HEK293 (cell line): ENCODE measurements around the gene RPL22.

Source experiments
- ZNF324 ChIP-seq: fragments of 450-650 bp; formaldehyde crosslinking; IDR thresholded peaks from 2 replicates; pipeline ENCODE4 v1.5.1; 2016; ENCODE audit warnings: missing biosample characterization, missing genetic modification characterization
- ZNF768 ChIP-seq: fragments of 450-650 bp; formaldehyde crosslinking; IDR thresholded peaks from 2 replicates; pipeline ENCODE4 v1.5.1; 2018; ENCODE audit warnings: missing biosample characterization, mild to moderate bottlenecking, missing genetic modification characterization
- TF ChIP-seq, protein P1 (sequence below): fragments of 450-650 bp; formaldehyde crosslinking; IDR thresholded peaks from 2 replicates; pipeline ENCODE4 v1.5.1; 2016; ENCODE audit warnings: missing biosample characterization, missing genetic modification characterization

GRCh38 chr1:6136516-6137220 is 62.7 kb downstream of the RPL22 start:
- TF ChIP-seq, protein P1, sequence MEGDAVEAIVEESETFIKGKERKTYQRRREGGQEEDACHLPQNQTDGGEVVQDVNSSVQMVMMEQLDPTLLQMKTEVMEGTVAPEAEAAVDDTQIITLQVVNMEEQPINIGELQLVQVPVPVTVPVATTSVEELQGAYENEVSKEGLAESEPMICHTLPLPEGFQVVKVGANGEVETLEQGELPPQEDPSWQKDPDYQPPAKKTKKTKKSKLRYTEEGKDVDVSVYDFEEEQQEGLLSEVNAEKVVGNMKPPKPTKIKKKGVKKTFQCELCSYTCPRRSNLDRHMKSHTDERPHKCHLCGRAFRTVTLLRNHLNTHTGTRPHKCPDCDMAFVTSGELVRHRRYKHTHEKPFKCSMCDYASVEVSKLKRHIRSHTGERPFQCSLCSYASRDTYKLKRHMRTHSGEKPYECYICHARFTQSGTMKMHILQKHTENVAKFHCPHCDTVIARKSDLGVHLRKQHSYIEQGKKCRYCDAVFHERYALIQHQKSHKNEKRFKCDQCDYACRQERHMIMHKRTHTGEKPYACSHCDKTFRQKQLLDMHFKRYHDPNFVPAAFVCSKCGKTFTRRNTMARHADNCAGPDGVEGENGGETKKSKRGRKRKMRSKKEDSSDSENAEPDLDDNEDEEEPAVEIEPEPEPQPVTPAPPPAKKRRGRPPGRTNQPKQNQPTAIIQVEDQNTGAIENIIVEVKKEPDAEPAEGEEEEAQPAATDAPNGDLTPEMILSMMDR (tag by site-specific recombination) = no peak
- TF ChIP-seq ZNF324 (tag by site-specific recombination) (no peak), ZNF768 (no peak)
